Measurements from ENCODE around the gene ARHGEF37. TPM values are rescaled to one million over a fixed set of nuclear protein-coding genes. Genes with fewer than 3 reads are reported as not detected.
"Not testable (repeated sequence)": the region's sequence is repeated elsewhere in the genome, so short reads cannot be mapped to it uniquely, and the experiment has no call there.

ARHGEF37 gene
- total RNA-seq, 2 experiments from 2014 or later: 1.1 TPM

DNA sequence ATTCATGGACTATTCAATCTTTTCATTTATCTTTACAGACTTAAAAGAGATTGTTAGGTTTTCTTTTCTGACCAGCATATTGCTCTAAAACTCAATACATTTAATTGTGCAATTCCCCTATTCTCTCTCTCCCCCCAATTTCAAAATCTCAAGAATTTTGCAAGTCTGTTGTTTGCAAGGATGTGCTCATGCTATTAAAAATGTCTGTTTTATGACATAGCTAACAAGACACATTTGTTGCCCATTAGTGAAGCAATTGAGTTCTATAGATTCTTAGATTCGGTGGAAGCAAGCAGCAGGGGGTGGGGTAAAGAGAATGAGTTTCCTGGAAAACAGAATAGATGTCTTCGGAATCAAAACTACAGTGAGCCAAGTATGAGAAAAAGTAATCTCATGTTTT is 21.6 kb upstream of the ARHGEF37 start:
- Mint-ChIP-seq H3K27ac (no peak overlapping the region), H3K4me3 (no peak overlapping the region), H3K27me3 (no peaks in the 10 kb centered on the region), H3K4me1 (ENCODE audit: low read depth) (peaks cover 22% of the 10 kb centered on the region), H3K9me3 (no peaks in the 10 kb centered on the region), H3K36me3 (ENCODE audit: low read depth) (no peaks in the 10 kb centered on the region)
- intact Hi-C loops (cut with micrococcal nuclease): no loop called here
- no peak for TF ChIP-seq CTCF (IDR thresholded peaks at IDR 0.05)
- DNase-seq (no peak), ATAC-seq (no peak)
- ChIA-PET CTCF (interaction anchor here (4.3 to 4.6 kb wide), 2 partner anchors 126 to 177 kb away, joined by 24 to 36 read pairs; no protein-coding TSS in a partner anchor), POLR2A (interaction anchor here (1.5 to 4.1 kb wide), 2 partner anchors 8 to 14 kb away, joined by 3 to 19 read pairs; partner anchors contain the start of gene CSNK1A1)

GRCh38 chr5:149561848-149562247 is 19.4 kb upstream of the ARHGEF37 start:
- ChIA-PET POLR2A (interaction anchor here (1.0 to 4.1 kb wide), 2 partner anchors 10 to 38 kb away, joined by 3 to 19 read pairs; partner anchors contain the start of gene CSNK1A1), CTCF (interaction anchor here (1.4 to 4.6 kb wide), 15 partner anchors 10 to 229 kb away, joined by 3 to 42 read pairs (median 7); partner anchors contain the start of genes ARHGEF37 and CSNK1A1)
- TF ChIP-seq CTCF (IDR thresholded peaks at IDR 0.05): no peak
- Mint-ChIP-seq H3K4me3 (no peak overlapping the region), H3K27me3 (no peaks in the 10 kb centered on the region), H3K27ac (peak overlapping the region; percentile 40), H3K36me3 (ENCODE audit: low read depth) (no peaks in the 10 kb centered on the region), H3K9me3 (no peaks in the 10 kb centered on the region), H3K4me1 (ENCODE audit: low read depth) (peaks cover 24% of the 10 kb centered on the region)
- intact Hi-C loops (cut with micrococcal nuclease): no loop called here
- DNase-seq (no peak), ATAC-seq (peak; percentile 81)

- Mint-ChIP-seq H3K4me1 (ENCODE audit: low read depth) (peaks cover 24% of the 10 kb centered on the region), H3K4me3 (no peak overlapping the region), H3K9me3 (no peaks in the 10 kb centered on the region), H3K36me3 (ENCODE audit: low read depth) (no peaks in the 10 kb centered on the region), H3K27ac (no peak overlapping the region), H3K27me3 (no peaks in the 10 kb centered on the region)
- POLR2A ChIA-PET: interaction anchor here (4.1 kb wide), 1 partner anchor 12 kb away, joined by 19 read pairs; the partner anchor contains the start of gene CSNK1A1
- intact Hi-C loops (cut with micrococcal nuclease): no loop called here
- ATAC-seq (no peak), DNase-seq (no peak)
- TF ChIP-seq CTCF (IDR thresholded peaks at IDR 0.05): no peak
- CTCF ChIA-PET: interaction anchor here (0.7 to 4.6 kb wide), 22 partner anchors 12 to 231 kb away, joined by 3 to 42 read pairs (median 6); partner anchors contain the start of genes ARHGEF37 and CSNK1A1
These were observed 17.8 kb upstream of the ARHGEF37 start for GRCh38 chr5:149563466-149563865.

DNA sequence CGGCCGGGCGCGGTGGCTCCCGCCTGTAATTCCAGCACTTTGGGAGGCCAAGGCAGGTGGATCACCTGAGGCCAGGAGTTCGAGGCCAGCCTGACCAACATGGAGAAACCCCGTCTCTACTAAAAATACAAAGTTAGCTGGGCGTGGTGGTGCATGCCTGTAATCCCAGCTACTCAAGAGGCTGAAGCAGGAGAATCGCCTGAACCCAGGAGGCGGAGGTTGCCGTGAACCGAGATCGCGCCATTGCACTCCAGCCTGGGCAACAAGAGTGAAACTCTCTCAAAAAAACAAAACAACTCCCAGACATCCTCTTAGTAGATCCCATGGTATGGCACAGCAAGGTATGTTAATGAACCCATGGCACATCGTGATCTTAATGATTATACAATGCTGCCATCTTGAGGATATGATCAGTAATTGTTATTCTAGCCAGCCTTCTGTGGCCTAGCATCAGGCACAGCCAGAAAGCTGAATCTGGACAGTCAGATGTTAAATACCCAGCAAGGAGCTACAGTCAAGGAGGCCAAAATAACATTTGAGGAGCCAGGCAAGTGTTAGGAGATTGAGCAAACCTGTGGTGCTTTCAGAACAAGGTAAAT is 16.7 kb upstream of the ARHGEF37 start:
- peak; percentile 80 for TF ChIP-seq CTCF (IDR thresholded peaks at IDR 0.05)
- not testable (repeated sequence) for H3K4me3 Mint-ChIP-seq; H3K36me3 Mint-ChIP-seq (ENCODE audit: low read depth); H3K27ac Mint-ChIP-seq; H3K27me3 Mint-ChIP-seq; H3K9me3 Mint-ChIP-seq; DNase-seq
- CTCF ChIA-PET: interaction anchor here (0.6 to 4.6 kb wide), 43 partner anchors 9 to 306 kb away, joined by 3 to 71 read pairs (median 4); partner anchors contain the start of genes ARHGEF37, IL17B and PCYOX1L
- intact Hi-C loops (cut with micrococcal nuclease): loop anchor here (1.0 to 2.0 kb wide), 2 partner anchors 122 to 184 kb away; no protein-coding TSS in a partner anchor
- POLR2A ChIA-PET: interaction anchor here (0.6 kb wide), 1 partner anchor 82 kb away, joined by 3 read pairs; no protein-coding TSS in a partner anchor
- H3K4me1 Mint-ChIP-seq (ENCODE audit: low read depth): peaks cover 24% of the 10 kb centered on the region
- peak; percentile 91 for ATAC-seq

DNA sequence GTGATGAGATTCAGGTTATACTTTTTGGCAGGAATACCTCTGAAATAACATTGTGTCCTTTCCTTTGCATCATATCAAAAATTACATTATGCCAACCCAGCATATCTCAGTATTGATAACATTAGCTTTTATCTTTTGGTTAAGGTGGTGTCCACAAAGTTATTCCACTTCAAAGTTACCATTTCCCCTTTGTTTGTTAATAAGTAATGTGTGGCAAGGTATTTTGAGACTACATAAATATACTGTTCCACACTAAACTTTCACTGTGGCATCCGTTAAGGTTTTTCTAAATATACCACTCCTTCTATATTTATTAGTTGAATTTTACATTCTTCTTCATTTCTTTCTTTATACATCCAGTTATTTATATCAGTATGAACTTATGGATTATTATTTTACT is 14.1 kb upstream of the ARHGEF37 start:
- Mint-ChIP-seq H3K27me3 (no peaks in the 10 kb centered on the region), H3K36me3 (ENCODE audit: low read depth) (no peaks in the 10 kb centered on the region), H3K4me1 (ENCODE audit: low read depth) (peaks cover 13% of the 10 kb centered on the region), H3K4me3 (no peak overlapping the region), H3K27ac (no peak overlapping the region), H3K9me3 (no peaks in the 10 kb centered on the region)
- no peak for ATAC-seq
- no peak for TF ChIP-seq CTCF (IDR thresholded peaks at IDR 0.05)
- DNase-seq: no peak
- POLR2A ChIA-PET: no interaction called here
- intact Hi-C loops (cut with micrococcal nuclease): no loop called here
- CTCF ChIA-PET: interaction anchor here (3.5 to 4.6 kb wide), 3 partner anchors 125 to 185 kb away, joined by 35 to 71 read pairs (median 37); no protein-coding TSS in a partner anchor
